Adipocyte (in vitro differentiated cells): ENCODE results near the gene NFIA.
A peak's percentile ranks its signal among the peaks of the same experiment; 100 is the strongest.

ENCODE experiments used
- DNase-seq: peaks from one replicate; pipeline ENCODE4 v3.0.0-alpha.2; 2015; ENCODE audit warnings: low read depth
- H3K27me3 ChIP-seq: replicated peaks from 2 replicates; pipeline ENCODE4 v1.7.0; 2013; ENCODE audit warnings: mild to moderate bottlenecking, low read length, moderate library complexity; ENCODE audit not compliant: control insufficient read depth, insufficient read depth
- H3K36me3 ChIP-seq: 2 replicates; pipeline ENCODE4 v1.7.0; 2013; ENCODE audit warnings: low read length, mild to moderate bottlenecking, moderate library complexity; ENCODE audit not compliant: control insufficient read depth, insufficient read depth, severe bottlenecking
- H3K4me1 ChIP-seq: 2 replicates; pipeline ENCODE4 v1.7.0; 2013; ENCODE audit warnings: mild to moderate bottlenecking, low read length, moderate library complexity; ENCODE audit not compliant: control insufficient read depth, insufficient read depth
- H3K4me3 ChIP-seq: 2 replicates; pipeline ENCODE4 v1.7.0; 2013; ENCODE audit warnings: mild to moderate bottlenecking, low read length, moderate library complexity
- H3K9ac ChIP-seq: 2 replicates; pipeline ENCODE4 v1.7.0; 2013; ENCODE audit warnings: mild to moderate bottlenecking, low read length, moderate library complexity
- H3K9me3 ChIP-seq: 2 replicates; pipeline ENCODE4 v1.7.0; 2013; ENCODE audit warnings: mild to moderate bottlenecking, low read length, moderate library complexity; ENCODE audit not compliant: control insufficient read depth

NFIA gene

GRCh38 chr1:61082311-61083012 lies at the start of gene NFIA:
NFIA (plus strand) TSS chr1:61082561.
- peak within 1 kb of the TSS; percentile 90 for H3K9ac ChIP-seq
- peaks cover 61% of the 10 kb centered on the region for H3K4me1 ChIP-seq
- H3K4me3 ChIP-seq: peak within 1 kb of the TSS; percentile 93
- no peaks in the 10 kb centered on the region for H3K27me3 ChIP-seq
- no peaks in the 10 kb centered on the region for H3K36me3 ChIP-seq
- peak; percentile 74 for DNase-seq
- H3K9me3 ChIP-seq: no peaks in the 10 kb centered on the region

- peaks cover 6% of the 10 kb centered on the region for H3K9me3 ChIP-seq
- no peaks in the 10 kb centered on the region for H3K27me3 ChIP-seq
- H3K36me3 ChIP-seq: no peaks in the 10 kb centered on the region
- no peak for DNase-seq
- H3K4me1 ChIP-seq: no peaks in the 10 kb centered on the region
- no peak overlapping the region for H3K9ac ChIP-seq
- H3K4me3 ChIP-seq: no peak overlapping the region
Measured at GRCh38 chr1:61035880-61036279, 46.5 kb upstream of the NFIA start.

- no peak for DNase-seq
- Histone ChIP-seq H3K9ac (peak overlapping the region; percentile 82), H3K36me3 (no peaks in the 10 kb centered on the region), H3K9me3 (no peaks in the 10 kb centered on the region), H3K4me1 (no peaks in the 10 kb centered on the region), H3K4me3 (peak overlapping the region; percentile 80), H3K27me3 (no peaks in the 10 kb centered on the region)
Measured at GRCh38 chr1:61042466-61043009, 39.8 kb upstream of the NFIA start.

DNA sequence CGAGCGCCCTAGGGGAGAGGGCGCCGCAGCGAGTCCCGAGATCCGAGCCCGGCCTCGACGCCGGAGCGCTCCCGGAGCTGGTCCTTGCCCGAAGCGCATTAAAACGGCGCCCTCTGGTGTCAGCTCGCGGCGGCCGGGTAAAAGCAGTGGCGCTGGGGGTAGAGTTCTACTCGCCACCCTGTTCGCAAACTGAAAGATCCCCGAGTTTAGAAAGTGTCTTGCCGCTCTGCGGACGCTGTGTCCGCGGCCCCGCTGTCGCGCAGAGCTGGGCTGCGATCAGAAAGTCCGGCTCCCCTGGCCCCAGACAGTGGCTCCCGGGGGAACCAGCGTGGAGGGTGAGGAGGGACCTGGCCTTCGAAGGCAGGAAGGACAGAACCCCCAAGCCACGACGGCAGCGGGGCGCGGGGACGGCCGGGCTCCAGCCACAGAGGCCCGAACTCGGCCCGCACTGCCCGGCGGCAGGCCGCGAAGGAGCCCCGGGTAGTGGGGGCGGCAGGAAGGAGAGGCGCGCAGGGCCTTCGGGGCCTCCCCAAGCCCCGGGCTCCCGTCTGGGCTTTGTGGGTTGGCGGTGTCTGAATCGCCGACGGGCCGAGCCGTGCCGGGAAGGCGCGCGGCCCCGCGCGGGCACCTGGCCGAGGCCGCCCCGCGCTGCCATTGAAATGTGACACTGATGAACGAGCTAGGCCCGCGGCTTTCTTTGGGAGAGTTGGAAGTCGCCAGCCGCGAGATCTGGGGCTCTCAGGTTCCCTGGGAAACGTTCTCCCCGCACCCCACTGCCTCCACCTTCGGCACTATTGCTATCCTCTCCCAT lies 39.1 kb upstream of the NFIA start:
- Histone ChIP-seq H3K36me3 (no peaks in the 10 kb centered on the region), H3K27me3 (no peaks in the 10 kb centered on the region), H3K4me1 (no peaks in the 10 kb centered on the region), H3K4me3 (peak overlapping the region; percentile 80), H3K9ac (peak overlapping the region; percentile 82), H3K9me3 (no peaks in the 10 kb centered on the region)
- peak; percentile 89 for DNase-seq

DNA sequence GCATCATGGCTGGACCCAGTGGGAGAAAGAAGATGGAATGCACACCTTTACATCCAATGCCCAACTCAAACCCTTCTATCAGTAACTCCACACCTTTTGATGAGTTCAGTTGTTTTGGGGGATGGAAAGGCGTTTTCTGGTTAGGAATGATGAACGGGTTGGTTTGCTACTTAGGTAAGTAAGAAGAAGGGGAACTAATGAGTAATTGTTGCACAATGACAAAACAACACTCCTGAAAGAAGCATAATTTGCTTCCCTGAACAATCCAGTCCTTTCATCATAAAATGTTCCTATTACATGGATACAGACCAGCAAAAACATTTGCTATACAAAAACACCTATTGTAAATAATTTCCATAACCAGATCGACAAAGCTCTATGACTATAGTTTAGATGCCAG lies 35.9 kb upstream of the NFIA start:
- H3K9ac ChIP-seq: no peak overlapping the region
- H3K36me3 ChIP-seq: no peaks in the 10 kb centered on the region
- no peak overlapping the region for H3K4me3 ChIP-seq
- no peak for DNase-seq
- H3K4me1 ChIP-seq: peaks cover 7% of the 10 kb centered on the region
- no peaks in the 10 kb centered on the region for H3K9me3 ChIP-seq
- no peaks in the 10 kb centered on the region for H3K27me3 ChIP-seq

- Histone ChIP-seq H3K9me3 (no peaks in the 10 kb centered on the region), H3K4me1 (peaks cover 8% of the 10 kb centered on the region), H3K9ac (no peak overlapping the region), H3K27me3 (no peaks in the 10 kb centered on the region), H3K4me3 (no peak overlapping the region), H3K36me3 (no peaks in the 10 kb centered on the region)
- no peak for DNase-seq
Measured at GRCh38 chr1:61047061-61047460, 35.3 kb upstream of the NFIA start.

- H3K4me3 ChIP-seq: peak overlapping the region; percentile 88
Measured at GRCh38 chr1:61049850-61050540, 32.4 kb upstream of the NFIA start.

GRCh38 chr1:61050541-61051442 lies 31.6 kb upstream of the NFIA start:
- H3K9ac ChIP-seq: peak overlapping the region; percentile 87
- DNase-seq: peak; percentile 74
- no peaks in the 10 kb centered on the region for H3K36me3 ChIP-seq
- H3K4me1 ChIP-seq: peaks cover 21% of the 10 kb centered on the region
- H3K27me3 ChIP-seq: no peaks in the 10 kb centered on the region
- H3K9me3 ChIP-seq: no peaks in the 10 kb centered on the region
- H3K4me3 ChIP-seq: peak overlapping the region; percentile 88

More at GRCh38 chr1:61049850-61050540, 32.4 kb upstream of the NFIA start:
- H3K9me3 ChIP-seq: no peaks in the 10 kb centered on the region
- H3K36me3 ChIP-seq: no peaks in the 10 kb centered on the region
- H3K9ac ChIP-seq: peak overlapping the region; percentile 87
- DNase-seq: peak; percentile 93
- no peaks in the 10 kb centered on the region for H3K27me3 ChIP-seq
- peaks cover 19% of the 10 kb centered on the region for H3K4me1 ChIP-seq

- peaks cover 22% of the 10 kb centered on the region for H3K4me1 ChIP-seq
- peak overlapping the region; percentile 88 for H3K4me3 ChIP-seq
- H3K27me3 ChIP-seq: no peaks in the 10 kb centered on the region
- no peaks in the 10 kb centered on the region for H3K9me3 ChIP-seq
- H3K9ac ChIP-seq: peak overlapping the region; percentile 87
- no peak for DNase-seq
- no peaks in the 10 kb centered on the region for H3K36me3 ChIP-seq
Measured at GRCh38 chr1:61051443-61051718, 31.0 kb upstream of the NFIA start.

DNA sequence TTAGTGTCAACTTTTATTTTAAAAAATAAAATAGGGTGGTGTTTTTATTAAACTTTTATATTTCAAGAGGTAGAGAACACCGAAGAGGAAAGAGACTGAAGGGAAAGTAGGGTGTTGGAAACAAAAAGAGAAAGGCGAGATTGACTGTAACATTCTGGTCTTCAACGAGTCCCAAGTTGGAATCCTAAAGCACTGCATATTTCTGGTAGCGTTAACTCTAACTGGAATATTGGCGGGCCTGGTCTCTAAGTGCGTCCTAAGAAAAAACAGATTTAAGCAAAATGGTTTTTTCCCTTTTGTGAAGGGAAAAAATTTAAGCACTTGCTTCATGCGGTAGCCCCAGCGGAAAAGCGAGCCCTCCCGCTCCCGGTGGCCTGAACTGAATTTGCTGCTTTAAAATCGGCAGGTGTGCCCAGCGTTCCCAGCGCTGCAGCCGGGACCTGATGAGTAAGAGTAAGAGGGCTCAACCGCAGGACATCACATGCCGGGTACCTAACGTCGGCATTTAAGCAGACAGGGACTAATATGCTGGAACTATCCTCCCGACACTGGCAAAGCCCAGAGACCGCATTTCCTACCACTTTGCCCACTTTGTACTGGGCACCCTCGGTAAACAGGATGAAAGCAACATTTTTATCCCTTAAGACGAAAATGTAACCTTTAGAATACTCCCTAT lies 30.5 kb upstream of the NFIA start:
- Histone ChIP-seq H3K4me1 (peaks cover 26% of the 10 kb centered on the region), H3K4me3 (peak overlapping the region; percentile 88), H3K9ac (no peak overlapping the region), H3K36me3 (no peaks in the 10 kb centered on the region), H3K9me3 (no peaks in the 10 kb centered on the region), H3K27me3 (no peaks in the 10 kb centered on the region)
- DNase-seq: no peak
